Lung microvascular endothelial cell (primary cell): Measurements from ENCODE around the gene CDK11B. TPM values are rescaled to one million over a fixed set of nuclear protein-coding genes. Genes with fewer than 3 reads are reported as not detected.
"Not testable (repeated sequence)": the region's sequence is repeated elsewhere in the genome, so short reads cannot be mapped to it uniquely, and the experiment has no call there.

Experiments used
- DNase-seq, 2 donors: peaks; one replicate each; pipeline versions ENCODE4 v3.0.0 to v3.0.0-alpha.2; 2010; ENCODE audit warnings: low read depth in 2 of 2
- total RNA-seq: library from RNA; depleted of rRNA; stranded (reverse); fragments of >200 nt; gene quantifications from 2 replicates; pipeline ENCODE4 v1.2.1, GENCODE V29; 2014

CDK11B gene
- total RNA-seq = 4.6 and 5.8 TPM in 2 replicates

- DNase-seq = peak; percentile 97 to 99
Measured at GRCh38 chr1:1658583-1659549, at the start of gene CDK11B. TSS of gene CDK11B (minus strand) at chr1:1659004. CDS start at chr1:1657485, 1,519 bp downstream.

DNA sequence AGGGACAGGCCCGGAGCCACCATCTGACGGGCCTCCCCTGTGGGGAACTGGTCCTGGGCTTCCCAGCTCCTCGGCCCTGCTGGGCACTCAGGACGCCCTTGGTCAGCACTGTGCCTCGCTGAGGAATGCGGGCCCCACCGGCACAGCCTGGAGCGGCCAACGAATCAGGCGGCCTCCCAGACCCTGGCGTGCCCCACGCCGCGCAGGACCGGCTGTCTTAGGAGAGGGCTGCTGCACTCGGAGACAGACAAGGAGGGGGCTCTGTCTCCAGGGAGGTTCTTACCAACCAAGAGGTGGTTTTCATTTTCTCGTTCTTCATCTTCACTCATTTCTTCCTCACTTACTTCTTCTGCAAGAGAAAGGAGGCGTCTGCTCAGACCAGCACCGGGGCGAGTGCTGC lies 49.1 kb upstream of the CDK11B start:
- not testable (repeated sequence) for DNase-seq

DNA sequence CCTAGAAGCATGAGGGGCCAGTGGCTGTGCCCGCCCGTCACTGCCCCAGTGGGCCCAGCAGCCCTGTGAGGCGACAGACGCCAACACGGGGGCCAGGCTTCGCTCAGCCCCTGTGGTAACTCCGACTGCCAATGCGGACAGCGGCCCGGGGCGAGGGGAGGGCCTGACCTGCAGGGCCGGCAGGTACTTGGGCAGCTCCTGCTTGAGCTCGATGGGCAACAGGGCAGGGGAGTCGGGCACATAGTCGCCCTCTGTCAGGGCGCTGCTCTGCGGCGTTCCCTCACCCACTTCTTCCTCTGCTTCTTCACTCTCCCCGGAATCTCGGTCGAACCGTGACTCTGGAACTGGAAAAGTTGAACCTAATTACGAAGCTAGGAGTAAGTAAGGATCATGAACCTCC lies 48.4 kb upstream of the CDK11B start:
- DNase-seq = not testable (repeated sequence)

- not testable (repeated sequence) for DNase-seq
Measured at GRCh38 chr1:1705623-1706022, 46.8 kb upstream of the CDK11B start.

DNA sequence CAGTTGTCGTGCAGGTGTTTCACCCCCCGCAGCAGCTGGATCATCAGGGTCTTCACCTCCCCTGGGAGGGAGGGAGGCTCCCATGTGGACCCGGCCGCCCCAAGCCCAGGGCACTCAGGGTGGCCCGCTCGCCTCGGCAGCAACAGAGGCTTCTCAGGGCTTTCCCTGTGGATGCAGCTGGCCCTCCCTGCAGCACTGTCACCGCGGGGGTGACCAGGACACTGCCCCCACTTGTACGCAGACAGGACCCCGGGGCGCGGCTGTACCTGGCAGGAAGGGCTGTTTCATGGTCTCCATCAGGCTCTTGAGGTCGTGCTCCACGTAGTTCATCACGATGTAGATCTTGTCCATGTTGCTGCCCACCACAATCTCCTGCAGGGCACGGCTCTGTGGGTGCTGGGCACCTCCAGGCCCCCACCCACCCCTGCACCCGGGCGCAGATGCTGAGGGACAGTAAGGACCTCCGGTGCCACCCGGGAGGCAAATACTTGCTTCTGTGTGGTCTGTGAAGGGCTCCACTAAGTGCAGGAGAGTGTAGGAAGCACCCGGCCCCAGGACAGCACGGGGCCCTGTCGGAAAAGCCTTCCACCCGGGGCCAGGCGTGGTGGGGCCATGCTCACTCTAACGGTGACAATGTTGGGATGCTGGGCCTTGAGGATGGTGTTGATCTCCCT lies 45.6 kb upstream of the CDK11B start:
- not testable (repeated sequence) for DNase-seq

GRCh38 chr1:1703796-1704195 lies 45.0 kb upstream of the CDK11B start:
- DNase-seq = no peak

GRCh38 chr1:1702506-1702905 lies 43.7 kb upstream of the CDK11B start:
- not testable (repeated sequence) for DNase-seq

- not testable (repeated sequence) for DNase-seq
Measured at GRCh38 chr1:1700557-1700956, 41.8 kb upstream of the CDK11B start.

- DNase-seq = not testable (repeated sequence)
Measured at GRCh38 chr1:1700067-1700466, 41.3 kb upstream of the CDK11B start.

- DNase-seq = not testable (repeated sequence)
Measured at GRCh38 chr1:1699061-1699460, 40.3 kb upstream of the CDK11B start.

- DNase-seq = not testable (repeated sequence)
Measured at GRCh38 chr1:1697358-1698183, 38.8 kb upstream of the CDK11B start.

GRCh38 chr1:1696431-1697357 lies 37.9 kb upstream of the CDK11B start:
- not testable (repeated sequence) for DNase-seq

DNA sequence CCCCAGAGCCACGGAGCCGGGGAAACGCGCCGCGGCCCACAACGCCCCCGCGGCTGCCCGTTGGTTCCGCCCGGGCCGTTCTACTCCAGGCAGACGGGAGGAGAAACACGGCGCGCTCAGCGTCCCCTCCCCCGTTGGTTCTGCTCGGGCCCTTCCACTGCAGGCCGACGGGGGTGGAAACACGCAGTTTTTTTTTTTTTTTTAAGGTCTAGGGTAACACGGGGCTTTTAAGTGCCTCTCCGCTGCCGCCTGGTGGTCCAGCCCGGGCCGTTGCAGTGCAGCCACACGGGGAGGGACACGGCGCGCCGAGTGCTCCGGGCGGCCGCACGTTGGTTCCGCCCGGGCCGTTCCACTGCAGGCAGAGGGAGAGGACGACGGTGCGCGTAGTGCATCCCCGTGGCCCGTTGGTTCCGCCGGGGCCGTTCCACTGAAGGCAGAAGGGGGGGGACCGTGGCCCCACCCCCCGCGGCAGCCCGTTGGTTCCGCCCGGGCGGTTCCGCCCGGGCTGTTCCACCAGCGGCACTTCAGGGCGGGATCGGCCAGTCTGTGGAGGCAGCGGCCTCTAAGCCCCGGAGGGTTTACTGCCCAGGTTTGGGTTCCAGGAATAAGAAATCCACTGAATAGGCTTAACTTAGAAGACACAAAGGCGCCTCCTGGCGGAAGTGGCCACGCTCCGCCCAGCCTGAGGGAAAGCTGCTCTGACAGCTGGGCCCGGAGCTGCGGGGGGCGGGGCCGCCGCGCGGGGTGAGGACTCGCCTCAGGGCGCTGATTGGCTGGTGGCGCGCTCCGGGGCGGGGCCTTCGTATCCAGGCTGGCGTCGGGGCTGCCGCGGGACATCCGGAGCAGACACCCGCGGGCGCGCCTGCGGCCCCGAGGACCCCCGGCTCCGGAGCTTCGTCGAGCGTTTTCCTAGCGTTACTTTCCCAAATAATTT lies 34.2 kb upstream of the CDK11B start, which contains the start of gene SLC35E2B:
Gene SLC35E2B (minus strand): TSS at position 82 of the 934 bp plus-strand sequence. CDS start 16,096 bp downstream, outside the sequence.
- peak; percentile 97 to 98 for DNase-seq

- DNase-seq = peak; percentile 64 to 80
Measured at GRCh38 chr1:1692324-1692713, 33.5 kb upstream of the CDK11B start.

- DNase-seq = not testable (repeated sequence)
Measured at GRCh38 chr1:1691443-1691842, 32.6 kb upstream of the CDK11B start.

GRCh38 chr1:1689526-1689925 lies 30.7 kb upstream of the CDK11B start:
- DNase-seq = not testable (repeated sequence)

GRCh38 chr1:1687846-1688245 lies 29.0 kb upstream of the CDK11B start:
- DNase-seq = no peak

DNA sequence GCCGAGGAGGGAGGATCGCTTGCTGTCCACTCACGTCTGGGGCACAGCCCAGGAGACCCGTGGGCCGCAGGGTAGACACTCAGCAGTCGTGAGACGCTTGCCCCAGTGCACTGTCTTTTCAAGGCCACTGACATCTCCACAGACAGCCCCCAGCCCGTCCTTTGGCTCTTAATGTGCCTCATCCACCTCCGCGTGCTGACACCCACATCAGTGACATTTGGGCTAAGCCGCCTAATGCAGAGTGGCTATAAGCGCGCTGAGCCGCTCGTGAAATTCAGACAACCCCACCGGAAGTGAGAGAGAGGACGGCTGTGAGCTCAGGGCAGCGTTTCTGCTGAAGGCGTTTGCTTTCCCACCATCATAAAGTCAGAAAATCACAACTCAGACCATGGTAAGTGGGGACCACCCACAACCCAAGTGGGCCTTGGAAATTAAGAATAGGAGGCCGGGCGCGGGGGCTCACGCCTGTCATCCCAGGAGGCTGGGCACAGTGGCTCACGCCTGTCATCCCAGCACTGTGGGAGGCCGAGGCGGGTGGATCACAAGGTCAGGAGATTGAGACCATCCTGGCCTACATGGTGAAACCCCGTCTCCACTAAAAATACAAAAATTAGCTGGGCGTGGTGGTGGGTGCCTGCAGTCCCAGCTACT lies 25.4 kb upstream of the CDK11B start:
- no peak for DNase-seq
